Islet of Langerhans (tissue), 1 donor: ENCODE measurements around the gene LY86.
"Not testable (repeated sequence)": the region's sequence is repeated elsewhere in the genome, so short reads cannot be mapped to it uniquely, and the experiment has no call there.

Source experiments
- FAIRE-seq: peaks from one replicate; lab custom pipeline; 2011; peaks lifted over from hg19 to GRCh38; lab: Jason Lieb, UNC

LY86 gene

DNA sequence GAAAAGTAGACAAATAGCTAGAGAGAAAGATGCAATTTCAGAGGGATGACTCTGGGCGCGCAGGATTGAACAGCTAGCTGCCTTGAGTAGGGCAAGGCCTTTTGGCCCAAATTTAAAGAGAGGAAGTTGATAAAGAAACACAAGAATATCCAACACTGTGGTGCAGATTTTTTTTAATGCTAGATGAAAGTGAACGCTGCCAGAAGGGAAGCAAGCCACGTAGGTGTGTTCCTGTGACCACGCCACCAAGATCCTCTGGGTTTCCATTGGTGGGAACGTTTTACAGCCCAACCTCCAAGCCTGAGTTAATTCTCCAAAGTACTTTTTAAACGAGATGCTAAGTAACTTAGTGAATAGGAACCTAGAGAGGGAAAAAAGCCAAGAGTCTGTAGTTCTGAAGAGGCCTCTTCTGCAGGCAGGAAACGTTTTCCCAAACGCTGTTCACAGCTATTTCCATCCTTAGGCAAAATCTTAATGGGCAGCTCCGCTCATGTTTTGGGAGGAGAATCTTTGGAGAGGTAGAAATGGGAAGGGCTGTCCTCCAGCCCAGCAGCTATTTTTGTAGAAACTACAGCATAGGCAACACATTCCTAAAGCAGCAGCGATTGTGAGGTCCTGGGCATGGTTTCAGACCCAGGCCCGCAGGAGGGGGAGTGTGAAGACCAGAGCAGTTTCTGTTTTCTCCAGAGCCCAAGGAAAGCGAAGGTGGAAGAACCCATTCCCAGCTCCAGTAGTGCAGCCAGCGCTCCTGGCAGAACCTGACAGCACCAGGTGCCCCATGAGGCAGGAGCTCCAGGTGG lies 8.2 kb downstream of the LY86 start:
- FAIRE-seq, result no peak

DNA sequence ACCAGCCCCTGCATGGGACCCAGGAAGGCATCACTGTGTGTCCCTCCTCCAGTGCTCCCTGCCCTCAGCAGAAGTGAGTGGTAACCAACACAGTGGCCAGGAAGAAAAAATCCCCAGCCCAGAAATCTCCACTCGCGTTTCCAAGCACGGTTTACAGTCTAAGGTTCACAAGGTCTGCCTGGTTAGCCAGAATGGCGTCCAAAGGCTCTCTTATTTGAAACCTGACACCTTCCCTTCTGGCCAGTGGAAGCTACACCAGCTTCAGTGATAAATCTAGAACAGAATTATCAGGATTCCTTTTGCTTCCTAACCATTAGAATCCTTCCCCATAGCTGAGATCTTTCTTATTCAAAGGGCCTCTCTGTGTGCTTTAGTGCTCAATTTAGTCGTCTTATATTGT lies 9.2 kb downstream of the LY86 start:
- no peak for FAIRE-seq

DNA sequence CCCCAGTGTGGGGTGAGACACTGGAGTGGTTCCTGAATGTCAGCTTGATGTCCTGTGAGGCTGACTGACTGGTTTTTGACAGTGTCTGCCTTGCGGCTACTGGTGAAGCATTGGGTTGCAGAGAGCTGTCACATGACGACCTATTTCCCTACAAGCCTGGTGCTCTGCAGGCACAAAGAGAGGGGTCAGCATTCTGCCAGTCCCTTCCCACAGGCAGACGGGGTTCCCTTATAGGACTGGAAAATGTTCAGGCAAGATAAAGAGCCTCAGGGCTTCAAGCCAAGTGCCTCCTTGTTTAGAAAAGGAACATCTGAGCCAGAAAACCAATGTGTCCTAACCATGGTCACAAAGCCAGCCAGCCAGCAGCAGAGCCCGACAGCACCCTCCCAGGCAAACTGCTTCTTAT lies 11.0 kb downstream of the LY86 start:
- FAIRE-seq, result no peak

DNA sequence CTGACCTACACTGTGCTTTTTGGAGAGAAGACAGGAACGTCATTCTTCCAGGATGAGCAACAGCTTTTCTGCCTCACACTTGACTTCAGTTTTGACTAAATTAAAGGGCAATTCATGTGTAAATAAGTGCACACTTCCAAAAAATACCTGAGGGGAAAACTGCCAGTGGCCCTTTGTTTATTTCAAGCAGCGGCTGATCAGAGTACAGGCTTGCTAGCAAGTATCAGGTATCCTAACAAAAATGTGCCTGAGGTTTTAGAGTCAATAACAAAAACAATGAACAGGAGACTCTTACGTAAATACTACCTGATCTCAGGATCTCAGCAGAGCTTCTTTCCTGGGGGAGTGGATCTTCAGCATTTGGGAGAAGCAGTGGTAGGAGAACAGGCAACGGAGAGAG lies 12.4 kb downstream of the LY86 start:
- no peak for FAIRE-seq

DNA sequence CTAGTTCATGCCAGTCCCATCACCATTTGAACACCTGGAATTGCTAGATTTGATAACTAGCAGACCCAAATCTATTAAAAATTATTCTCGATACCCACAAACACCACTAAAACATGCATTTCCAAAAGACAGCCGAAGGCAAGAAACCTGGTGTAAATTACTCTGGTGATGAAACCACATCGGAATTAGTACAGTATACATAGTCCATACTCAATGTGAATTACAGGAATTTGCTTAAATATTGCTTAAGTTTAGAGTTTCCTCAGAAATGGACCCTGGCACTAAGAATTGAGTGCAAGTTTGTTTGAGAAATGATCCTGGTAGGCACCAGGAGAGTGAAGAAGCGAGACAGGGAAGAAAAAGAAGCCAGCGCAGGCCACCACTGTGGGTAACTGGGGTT lies 13.7 kb downstream of the LY86 start:
- FAIRE-seq, result no peak

DNA sequence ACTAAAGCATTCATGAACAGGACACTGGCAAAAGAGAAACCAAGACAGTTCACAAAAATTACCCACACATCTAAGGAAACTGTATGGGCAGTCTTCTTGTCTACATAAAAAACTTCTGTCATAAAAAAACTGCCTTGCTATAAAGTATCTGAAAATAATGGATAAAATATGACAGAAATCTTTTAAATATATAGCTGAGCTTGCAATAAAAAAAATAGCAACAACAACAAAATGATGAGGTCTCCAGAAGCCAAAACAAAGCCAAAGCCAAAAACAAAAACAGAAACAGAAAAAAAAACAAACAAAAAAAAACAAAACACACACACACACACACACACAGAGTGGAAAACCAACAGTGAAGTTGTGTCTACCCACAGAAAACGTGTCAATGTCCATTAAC lies 14.8 kb downstream of the LY86 start:
- FAIRE-seq, result no peak

DNA sequence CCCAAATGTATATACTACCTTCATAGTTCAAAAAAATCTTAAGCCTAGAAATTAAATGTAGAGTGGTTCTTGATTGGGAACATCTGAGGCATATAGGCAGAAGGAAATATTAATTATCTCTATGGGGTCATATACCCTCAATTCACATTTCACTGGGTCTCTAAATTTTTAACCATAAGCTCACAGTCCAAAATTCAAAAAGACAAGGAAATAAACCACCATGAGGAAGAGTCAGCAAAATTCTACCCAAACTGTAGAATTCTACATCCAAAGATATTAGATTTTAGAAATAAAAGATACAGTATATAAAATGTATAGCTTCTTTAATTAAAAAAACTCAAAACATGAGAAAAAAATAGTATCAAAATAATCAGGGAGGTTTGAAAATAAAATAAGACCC lies 15.5 kb downstream of the LY86 start:
- no peak for FAIRE-seq

DNA sequence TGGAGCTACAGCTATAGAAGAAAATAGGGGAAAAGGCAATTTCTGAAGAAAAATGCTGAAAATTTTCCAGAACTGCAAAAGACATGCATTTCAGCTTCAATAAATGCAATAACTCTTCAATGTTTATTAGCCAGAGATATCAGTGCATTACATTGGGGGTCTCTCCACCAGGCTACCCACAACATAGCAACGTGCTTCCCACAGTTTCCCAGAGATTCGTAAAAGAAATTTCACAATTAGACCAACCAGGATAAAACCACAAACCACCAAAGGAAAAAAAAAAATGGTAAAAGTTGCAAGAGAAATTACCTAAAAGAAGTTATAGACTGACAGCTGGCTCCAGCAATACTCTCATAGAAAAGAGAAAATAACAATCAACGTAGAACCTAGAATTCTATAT lies 16.0 kb downstream of the LY86 start:
- FAIRE-seq, result no peak

DNA sequence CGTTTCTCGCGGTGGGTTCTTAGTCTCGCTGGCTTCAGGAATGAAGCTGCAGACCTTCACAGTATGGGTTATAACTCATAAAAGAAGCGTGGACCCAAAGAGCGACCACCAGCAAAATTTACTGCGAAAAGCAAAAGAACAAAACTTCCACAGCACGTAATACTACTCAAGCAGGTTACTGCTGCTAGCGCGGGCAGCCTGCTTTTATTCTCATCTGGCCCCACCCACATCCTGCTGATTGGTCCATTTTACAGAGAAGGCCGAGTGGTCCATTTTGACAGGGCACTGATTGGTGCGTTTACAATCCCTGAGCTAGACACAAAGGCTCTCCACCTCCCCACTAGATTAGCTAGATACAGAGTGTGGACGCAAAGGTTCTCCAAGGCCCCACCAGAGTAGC lies 17.4 kb downstream of the LY86 start:
- no peak for FAIRE-seq

DNA sequence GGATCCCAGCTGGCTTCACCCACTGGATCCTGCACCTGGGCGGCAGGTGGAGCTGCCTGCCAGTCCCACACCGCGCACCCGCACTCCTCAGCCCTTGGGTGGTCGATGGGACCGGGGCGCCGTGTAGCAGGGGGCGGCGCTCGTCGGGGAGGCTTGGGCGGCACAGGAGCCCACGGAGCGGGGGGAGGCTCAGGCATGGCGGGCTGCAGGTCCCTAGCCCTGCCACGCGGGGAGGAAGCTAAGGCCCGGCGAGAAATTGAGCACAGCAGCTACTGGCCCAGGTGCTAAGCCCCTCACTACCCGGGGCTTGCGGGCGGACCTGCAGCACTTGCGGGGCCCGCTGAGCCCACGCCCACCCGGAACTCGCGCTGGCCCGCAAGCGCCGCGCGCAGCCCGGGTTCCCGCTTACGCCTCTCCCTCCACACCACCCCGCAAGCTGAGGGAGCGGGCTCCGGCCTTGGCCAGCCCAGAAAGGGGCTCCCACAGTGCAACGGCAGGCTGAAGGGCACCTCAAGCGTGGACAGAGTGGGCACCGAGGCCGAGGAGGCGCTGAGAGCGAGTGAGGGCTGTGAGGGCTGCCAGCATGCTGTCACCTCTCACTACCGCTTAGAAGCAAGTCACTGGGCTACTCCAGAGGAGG lies 18.0 kb downstream of the LY86 start:
- FAIRE-seq, result not testable (repeated sequence)

DNA sequence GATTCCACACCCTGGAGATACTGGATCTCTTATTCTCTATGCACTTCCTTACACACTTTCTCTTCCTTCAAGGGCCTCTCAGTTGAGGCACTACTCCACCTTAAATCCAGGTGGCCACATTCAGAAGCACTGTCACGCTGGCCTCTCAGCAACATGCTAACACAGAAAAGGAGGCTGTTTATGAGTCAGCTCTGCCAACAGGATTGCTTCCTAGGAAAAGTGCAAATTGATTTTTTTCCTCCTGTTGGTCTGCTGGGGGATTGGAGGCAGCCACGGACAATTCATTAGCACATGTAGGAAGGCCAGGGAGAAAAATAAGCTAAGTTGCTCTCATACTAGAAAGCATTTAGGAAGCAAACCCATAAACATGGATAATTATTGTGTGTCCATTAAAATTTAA lies 20.9 kb downstream of the LY86 start:
- FAIRE-seq, result no peak

DNA sequence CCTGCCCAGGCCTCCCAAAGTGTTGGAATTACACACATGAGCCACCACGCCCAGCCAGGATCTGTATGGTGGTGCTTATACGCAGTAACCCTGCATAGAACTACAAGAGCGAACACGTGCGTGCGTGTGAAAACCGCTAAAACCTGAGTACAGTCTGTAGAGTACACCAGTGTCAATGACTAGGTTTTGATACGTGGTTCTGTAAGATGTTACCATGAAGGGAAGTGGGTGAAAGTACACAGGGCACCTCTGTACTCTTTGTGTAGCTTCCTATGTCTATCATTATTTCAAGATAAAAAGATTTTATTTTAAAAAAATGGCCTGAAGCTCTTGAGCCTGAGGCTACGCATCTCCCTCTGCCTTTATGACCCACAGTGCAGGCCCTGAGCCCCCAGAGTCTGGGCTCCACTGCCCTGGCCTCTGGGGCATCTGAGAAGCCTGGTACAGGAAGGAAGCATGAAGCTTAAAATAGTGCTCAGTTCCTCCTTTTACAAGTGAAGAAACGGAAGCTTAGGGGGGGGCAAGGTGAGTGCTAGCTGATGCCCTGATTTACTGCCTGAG lies 21.6 kb downstream of the LY86 start:
- FAIRE-seq, result no peak

DNA sequence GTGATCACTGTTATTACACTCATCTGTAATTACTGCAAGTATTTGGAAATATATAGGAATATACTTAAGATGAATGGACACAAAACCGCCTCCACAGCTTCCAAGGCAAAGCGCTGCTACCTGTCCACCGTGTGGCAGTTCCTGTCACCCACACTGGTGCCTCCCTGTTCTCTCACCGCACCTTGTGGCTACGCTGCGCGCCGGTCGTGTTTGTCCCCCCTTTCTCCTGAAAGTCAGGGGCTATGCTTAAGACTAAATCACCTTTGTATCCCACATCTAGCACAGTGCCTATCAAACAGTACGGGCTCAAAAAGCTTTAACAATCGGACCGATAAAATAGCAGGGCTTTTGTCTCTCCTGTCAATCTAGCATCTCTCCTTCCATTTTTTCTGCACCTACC lies 23.0 kb downstream of the LY86 start:
- no peak for FAIRE-seq

DNA sequence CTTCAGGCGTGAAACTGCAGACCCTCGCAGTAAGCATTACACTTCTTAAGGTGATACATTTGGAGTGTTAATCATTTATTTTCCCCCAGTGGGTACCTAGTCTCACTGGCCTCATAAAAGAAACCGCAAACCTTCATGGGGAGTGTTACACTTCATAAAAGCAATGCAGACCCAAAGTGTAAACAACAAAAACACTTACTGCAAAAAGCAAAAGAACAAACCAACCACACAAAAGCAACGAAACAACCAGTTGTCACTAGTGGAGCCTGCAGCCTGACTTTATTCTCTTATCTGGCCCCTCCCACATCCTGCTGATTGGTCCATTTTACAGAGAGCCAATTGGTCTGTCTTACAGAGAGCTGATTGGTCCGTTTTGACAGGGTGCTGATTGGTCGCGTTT lies 23.8 kb downstream of the LY86 start:
- no peak for FAIRE-seq

DNA sequence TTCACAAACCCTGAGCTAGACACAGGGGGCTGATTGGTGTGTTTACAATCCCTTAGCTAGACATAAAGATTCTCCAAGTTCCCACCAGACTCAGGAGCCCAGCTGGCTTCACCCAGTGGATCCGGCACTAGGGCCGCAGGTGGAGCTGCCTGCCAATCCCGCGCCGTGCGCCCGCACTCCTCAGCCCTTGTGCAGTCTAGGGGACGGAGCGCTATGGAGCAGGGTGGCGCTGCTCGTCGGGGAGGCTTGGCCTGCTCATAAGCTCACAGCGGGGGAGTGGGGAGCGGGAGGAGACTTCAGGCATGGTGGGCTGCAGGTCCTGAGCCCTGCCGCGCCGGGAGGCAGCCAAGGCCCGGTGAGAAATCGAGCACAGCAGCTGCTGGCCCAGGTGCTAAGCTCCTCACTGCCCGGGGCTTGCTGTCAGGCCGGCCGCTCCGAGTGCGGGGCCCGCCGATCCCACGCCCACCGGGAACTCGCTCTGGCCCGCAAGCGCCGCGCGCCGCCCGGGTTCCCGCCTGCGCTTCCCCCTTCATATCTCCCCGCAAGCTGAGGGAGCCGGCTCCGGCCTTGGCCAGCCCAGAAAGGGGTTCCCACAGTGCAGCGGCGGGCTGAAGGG lies 24.7 kb downstream of the LY86 start:
- not testable (repeated sequence) for FAIRE-seq

DNA sequence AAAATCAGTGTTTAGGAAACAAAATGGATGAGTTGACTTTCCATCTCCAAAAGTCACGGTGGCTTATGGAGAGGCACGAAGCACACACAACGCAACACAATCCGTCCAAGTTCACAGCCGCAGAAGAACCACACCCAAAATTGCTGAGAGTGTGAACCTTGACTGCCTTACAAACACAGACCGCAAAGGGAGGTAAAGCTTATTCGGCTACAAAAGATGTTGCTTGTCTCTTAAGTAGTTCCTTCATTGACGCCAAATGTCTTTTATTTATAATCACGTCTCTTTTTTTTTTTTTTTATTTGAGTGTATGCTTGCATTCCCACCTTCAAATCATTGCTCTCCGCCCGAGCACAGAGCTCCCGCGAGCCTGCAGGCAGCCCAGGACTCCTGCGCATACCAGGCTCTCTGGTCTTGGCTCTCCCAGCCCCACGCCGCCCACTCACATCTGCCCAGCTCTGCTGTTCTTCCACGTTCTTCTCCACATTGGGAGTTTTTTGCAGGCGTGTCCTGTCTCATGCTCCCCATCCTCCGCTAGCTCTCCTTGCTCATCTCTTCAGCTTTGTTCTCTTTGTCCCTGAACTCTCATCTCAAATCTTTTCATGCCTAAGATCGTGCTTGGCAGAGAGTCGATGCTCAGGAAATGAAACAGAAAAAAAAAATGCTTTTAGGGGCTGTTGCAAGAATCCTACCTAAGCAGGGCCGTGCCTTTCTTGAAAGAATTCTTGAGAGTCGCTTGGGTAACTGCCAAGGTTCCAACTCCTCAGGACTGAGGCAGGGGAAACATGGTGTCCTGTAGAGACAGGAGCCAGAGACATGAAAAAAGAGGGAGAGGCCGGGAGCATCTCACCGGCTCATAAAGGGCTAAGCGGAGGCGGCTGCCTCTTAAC lies 25.8 kb downstream of the LY86 start:
- no peak for FAIRE-seq

DNA sequence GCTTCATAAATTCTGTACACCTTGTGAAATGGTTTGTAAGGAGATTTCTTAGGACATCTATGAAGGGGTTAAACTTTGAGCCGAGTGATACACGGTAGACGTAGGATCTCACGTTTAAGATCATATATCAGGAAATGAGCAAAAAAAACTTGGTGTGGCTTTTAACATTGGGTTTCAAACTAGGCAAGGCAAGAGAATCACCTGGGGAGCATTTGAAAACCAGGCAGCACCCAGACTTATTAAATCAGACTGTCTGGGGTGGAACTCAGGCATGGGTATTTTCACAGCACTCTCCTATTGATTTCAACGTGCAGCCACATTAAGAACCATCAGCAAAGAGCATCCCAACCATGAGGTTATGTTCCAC lies 26.4 kb downstream of the LY86 start:
- FAIRE-seq, result no peak

DNA sequence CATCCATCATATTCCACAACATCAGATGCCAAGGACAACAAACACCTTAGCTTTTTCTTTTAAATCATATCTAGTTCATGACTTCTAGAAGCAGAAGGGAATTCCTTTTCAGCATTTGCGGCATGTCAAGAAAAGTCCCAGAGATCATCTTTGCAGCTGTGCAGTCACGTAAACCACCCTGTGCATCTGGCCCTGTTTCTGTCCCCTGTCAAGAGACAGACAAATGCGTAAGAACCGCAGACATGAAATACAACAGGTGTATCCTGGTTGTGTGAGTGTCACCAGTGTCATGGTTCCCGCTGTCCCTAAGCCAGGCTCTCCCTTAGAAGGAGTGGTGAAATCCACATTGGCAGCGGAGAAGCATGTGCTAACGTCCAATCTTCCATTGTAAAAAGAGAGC lies 28.1 kb downstream of the LY86 start:
- FAIRE-seq, result no peak

DNA sequence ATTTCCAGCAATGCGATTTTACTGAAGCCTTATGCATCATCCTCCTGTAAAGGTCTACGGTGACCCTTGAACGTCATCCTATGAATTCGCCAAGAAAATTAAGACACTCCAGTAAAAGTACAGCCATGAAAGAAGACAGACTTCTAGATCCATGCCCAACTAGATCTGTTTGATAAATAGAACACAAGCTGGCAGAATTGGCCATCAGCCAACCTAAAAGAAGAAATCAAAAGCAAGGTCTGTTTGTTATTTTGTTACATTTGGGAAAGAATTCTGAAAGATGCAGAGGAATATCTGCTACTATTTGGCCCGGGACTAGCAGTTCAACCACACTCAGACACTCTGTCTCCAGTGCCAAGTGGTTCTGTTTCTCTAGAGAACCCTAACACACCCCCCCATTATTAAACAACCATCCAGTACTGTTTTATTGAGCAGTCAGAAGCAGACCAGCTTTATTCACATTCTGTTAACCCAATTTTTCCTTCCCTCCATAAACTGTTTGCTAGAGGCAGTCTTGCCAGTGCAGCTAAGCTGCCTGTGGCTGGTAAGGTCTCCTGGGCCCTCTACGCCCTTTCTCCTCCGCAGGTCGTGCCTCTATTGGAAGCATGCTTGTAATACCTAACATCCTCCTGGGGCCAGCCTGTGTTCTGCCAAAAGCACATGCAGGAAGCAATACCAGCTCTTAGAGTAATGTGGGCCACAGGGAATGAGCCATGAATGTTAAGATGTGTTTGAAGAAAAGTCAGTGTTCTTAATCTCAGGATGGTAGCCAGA lies 30.7 kb downstream of the LY86 start:
- no peak for FAIRE-seq

DNA sequence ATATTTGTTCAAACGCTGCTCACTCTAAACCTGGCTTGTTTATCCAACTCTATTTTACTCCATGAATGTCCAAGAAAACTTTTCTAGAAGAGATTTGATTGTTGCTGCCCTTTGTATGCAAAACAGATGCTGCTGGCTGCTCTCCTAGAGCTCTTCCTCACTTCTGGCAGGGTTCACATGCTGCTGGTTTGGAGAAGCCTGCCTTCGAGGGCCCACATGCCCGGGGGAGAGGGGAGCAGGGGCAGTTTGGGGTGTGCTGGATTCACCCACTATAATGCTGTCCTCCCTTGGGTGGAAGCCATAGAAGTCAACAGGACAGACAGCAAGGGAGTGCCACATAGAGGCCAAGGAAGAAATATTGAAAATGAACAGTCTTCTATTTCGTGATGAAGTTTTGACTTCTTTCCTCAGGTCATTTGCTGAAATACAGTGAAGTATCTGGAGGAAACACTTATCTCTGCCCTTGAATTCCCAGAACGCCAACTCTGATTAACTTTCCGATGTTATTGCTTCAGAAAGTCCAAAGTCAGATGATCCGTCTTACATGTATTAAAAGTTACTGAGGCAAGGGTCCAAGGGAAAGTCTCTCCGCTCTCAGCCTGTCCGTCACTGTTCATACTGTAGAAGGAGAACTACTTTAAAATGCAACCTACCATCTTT lies 32.4 kb downstream of the LY86 start:
- FAIRE-seq, result no peak

DNA sequence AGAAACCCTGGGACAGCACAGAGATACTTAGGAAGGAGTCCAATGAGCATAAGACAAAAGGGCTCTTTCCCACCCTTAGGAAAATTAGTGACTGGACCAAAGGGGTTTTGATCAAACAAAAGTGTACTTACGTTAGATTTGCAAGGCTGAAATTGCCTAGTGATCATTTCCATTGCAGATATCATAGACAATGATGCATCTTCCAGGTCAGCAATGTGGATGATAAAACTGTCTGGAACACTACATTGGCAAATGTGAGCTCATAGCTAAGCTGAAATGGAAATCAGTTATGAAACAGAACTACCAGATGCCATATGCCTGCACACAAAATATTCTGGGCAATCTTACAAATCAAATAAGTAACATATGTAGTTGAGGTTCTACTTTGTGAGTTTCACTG lies 34.0 kb downstream of the LY86 start:
- FAIRE-seq, result no peak
